ENCODE data around the gene ACAN.

DNA sequence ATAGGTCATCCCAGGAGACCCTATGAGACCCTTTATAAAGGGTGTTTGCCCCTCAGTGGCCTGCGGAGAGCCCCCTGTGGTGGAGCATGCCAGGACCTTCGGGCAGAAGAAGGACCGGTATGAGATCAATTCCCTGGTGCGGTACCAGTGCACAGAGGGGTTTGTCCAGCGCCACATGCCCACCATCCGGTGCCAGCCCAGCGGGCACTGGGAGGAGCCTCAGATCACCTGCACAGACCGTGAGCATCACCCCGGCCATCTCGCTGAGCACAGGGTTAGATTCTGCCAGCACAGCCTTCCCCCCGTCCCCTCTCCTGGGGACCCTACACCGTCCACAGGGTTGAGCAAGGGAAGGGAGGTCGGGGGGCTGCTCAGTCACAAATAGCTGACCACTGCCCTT lies 70.5 kb downstream of the ACAN start:
- TF ChIP-seq, protein P1, sequence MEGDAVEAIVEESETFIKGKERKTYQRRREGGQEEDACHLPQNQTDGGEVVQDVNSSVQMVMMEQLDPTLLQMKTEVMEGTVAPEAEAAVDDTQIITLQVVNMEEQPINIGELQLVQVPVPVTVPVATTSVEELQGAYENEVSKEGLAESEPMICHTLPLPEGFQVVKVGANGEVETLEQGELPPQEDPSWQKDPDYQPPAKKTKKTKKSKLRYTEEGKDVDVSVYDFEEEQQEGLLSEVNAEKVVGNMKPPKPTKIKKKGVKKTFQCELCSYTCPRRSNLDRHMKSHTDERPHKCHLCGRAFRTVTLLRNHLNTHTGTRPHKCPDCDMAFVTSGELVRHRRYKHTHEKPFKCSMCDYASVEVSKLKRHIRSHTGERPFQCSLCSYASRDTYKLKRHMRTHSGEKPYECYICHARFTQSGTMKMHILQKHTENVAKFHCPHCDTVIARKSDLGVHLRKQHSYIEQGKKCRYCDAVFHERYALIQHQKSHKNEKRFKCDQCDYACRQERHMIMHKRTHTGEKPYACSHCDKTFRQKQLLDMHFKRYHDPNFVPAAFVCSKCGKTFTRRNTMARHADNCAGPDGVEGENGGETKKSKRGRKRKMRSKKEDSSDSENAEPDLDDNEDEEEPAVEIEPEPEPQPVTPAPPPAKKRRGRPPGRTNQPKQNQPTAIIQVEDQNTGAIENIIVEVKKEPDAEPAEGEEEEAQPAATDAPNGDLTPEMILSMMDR (IDR thresholded peaks at IDR 0.05) = no peak
- no peak for TF ChIP-seq POLR2A (IDR thresholded peaks at IDR 0.05)

Measured in uterus (tissue), 2 donors.